Prostate gland (tissue), 2 donors: ENCODE results near the gene PARP8. TPM values are rescaled to one million over a fixed set of nuclear protein-coding genes. Genes with fewer than 3 reads are reported as not detected.

Experiments used
- DNase-seq: peaks from one replicate; pipeline ENCODE4 v3.0.0-alpha.2; 2019; ENCODE audit warnings: low spot score
- H3K27ac ChIP-seq, 2 donors: fragments of 200-600 bp; sonication (generic); 2 replicates each; pipeline ENCODE4 v1.5.1; 2017 to 2019
- H3K27me3 ChIP-seq: fragments of 200-600 bp; sonication (generic); replicated peaks from 2 replicates; pipeline ENCODE4 v1.5.1; 2019; ENCODE audit not compliant: insufficient read depth
- H3K36me3 ChIP-seq, 2 donors: fragments of 200-600 bp; sonication (generic); 1 replicate in 1 of 2; 2 replicates in 1 of 2; pipeline versions ENCODE4 v1.5.1 to v1.8.1; 2017 to 2019
- H3K4me1 ChIP-seq: fragments of 200-600 bp; sonication (generic); replicated peaks from 2 replicates; pipeline ENCODE4 v1.5.1; 2019
- H3K4me3 ChIP-seq, 2 donors: fragments of 200-600 bp; sonication (generic); 2 replicates each; pipeline ENCODE4 v1.5.1; 2017 to 2019
- H3K9me3 ChIP-seq: fragments of 200-600 bp; sonication (generic); 2 replicates; pipeline ENCODE4 v1.5.1; 2017
- CTCF ChIP-seq, 4 experiments: fragments of 200-600 bp in 2 of 4; fragments of 450-650 bp in 2 of 4; sonication (generic) in 2 of 4; IDR thresholded peaks; 1 replicate in 3 of 4; 2 replicates in 1 of 4; pipeline ENCODE4 v1.5.1; 2016 to 2019; ENCODE audit warnings: antibody characterized with exemption in 4 of 4, mild to moderate bottlenecking in 2 of 4, moderate library complexity in 2 of 4
- POLR2A ChIP-seq: fragments of 450-650 bp; IDR thresholded peaks from one replicate; pipeline ENCODE4 v1.6.1; 2016; ENCODE audit warnings: antibody characterized with exemption, mild to moderate bottlenecking
- POLR2AphosphoS5 ChIP-seq: sonication (generic); formaldehyde crosslinking; IDR thresholded peaks from one replicate; pipeline ENCODE4 v1.6.1; 2017; ENCODE audit warnings: antibody characterized with exemption
- whole genome bisulfite sequencing: methylation state at CpG from one replicate; pipeline ENCODE4 v1.1.5; 2018; 5-methylcytosine and 5-hydroxymethylcytosine counted together
- intact Hi-C: fragments of 100-400 bp; cut with DNase I; formaldehyde crosslinking; loops from one replicate; pipeline ENCODE4 v1.14.2; 2022
- total RNA-seq, 2 donors: library from RNA; depleted of rRNA; stranded (reverse); fragments of >200 nt; gene quantifications; one replicate each; pipeline ENCODE4 v1.1.0, GENCODE V29; 2016

Gene PARP8
- total RNA-seq, 2 donors from 2014 or later, result 21.8 TPM

- 84% methylated on average over 2 of the region's 2 CpGs for WGBS
Observed at GRCh38 chr5:50717651-50718050, 51.2 kb downstream of the PARP8 start.

DNA sequence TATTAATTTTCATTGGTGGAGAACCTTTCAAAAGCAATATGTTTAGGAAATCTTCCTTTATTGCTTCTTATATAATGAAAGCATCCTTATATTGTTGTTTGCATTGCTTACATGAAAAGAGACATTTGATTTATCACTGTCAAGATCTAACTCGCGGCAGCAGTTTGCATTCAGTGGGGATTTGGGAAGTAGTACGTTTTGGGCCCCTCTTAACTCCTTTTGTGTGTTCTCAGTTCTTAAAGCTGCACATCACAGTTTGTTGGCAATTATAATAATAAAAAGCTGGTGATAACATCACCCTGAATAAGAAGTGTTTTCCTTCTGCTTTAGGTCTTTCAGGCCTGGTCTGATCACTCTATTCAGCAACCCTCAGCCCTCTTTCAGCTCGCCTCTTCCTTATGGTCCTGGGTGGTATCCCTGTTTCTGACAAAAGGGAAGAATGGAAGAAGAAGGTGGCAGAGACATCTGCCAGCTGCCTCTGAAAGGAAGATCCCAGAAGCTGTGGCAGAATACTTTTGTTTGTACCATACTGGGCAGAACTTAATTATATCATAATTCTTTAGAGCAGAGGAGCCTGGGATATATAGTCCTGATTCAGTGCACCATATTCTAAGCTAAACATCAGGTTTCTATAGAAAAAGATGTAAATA, 53.7 kb downstream of the PARP8 start:
- H3K4me1 ChIP-seq, result no peaks in the 10 kb centered on the region
- intact Hi-C loops, result no loop called here
- H3K36me3 ChIP-seq, result no peaks in the 10 kb centered on the region
- WGBS, result 42% methylated on average over 4 of the region's 4 CpGs
- H3K27me3 ChIP-seq, result no peaks in the 10 kb centered on the region
- TF ChIP-seq CTCF (IDR thresholded peaks at IDR 0.05) (no peak), POLR2AphosphoS5 (no peak), POLR2A (no peak)
- H3K27ac ChIP-seq, result no peak overlapping the region
- DNase-seq, result no peak
- H3K4me3 ChIP-seq, result no peak overlapping the region
- H3K9me3 ChIP-seq, result no peaks in the 10 kb centered on the region

More at GRCh38 chr5:50717651-50718050, 51.2 kb downstream of the PARP8 start:
- no peak overlapping the region for H3K4me3 ChIP-seq
- H3K27ac ChIP-seq, result no peak overlapping the region
- H3K36me3 ChIP-seq, result no peaks in the 10 kb centered on the region
- H3K4me1 ChIP-seq, result no peaks in the 10 kb centered on the region
- H3K27me3 ChIP-seq, result no peaks in the 10 kb centered on the region
- H3K9me3 ChIP-seq, result no peaks in the 10 kb centered on the region
- no peak for DNase-seq
- intact Hi-C loops, result no loop called here
- TF ChIP-seq CTCF (IDR thresholded peaks at IDR 0.05) (no peak), POLR2AphosphoS5 (no peak), POLR2A (no peak)

GRCh38 chr5:50722223-50722622, 55.8 kb downstream of the PARP8 start:
- H3K9me3 ChIP-seq, result no peaks in the 10 kb centered on the region
- intact Hi-C loops, result no loop called here
- no peaks in the 10 kb centered on the region for H3K4me1 ChIP-seq
- 92% methylated on average over 4 of the region's 4 CpGs for WGBS
- no peaks in the 10 kb centered on the region for H3K27me3 ChIP-seq
- DNase-seq, result no peak
- H3K27ac ChIP-seq, result no peak overlapping the region
- H3K4me3 ChIP-seq, result no peak overlapping the region
- TF ChIP-seq POLR2A (no peak), CTCF (IDR thresholded peaks at IDR 0.05) (no peak), POLR2AphosphoS5 (no peak)
- H3K36me3 ChIP-seq, result no peaks in the 10 kb centered on the region

DNA sequence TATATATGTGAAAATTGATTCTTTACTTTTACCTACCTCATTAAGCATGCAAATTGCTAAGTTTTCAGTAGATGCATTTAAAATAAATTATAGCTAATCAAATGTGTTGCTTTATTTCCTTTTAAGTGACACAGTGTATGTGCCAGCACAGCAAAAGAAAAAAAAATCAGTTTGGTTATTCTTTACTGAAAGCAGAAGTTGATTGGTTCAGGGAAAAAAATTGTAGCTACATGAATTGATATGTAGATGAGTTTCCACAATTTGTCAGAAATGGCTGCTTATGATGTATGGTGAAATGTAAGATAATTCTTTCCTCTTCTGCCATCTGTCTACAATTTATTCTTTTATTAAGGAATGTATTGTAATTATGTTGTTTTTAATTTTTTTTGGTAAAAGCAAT, 57.8 kb downstream of the PARP8 start:
- TF ChIP-seq POLR2AphosphoS5 (no peak), CTCF (IDR thresholded peaks at IDR 0.05) (no peak), POLR2A (no peak)
- Histone ChIP-seq H3K4me1 (no peaks in the 10 kb centered on the region), H3K27ac (no peak overlapping the region), H3K36me3 (no peaks in the 10 kb centered on the region), H3K27me3 (no peaks in the 10 kb centered on the region), H3K4me3 (no peak overlapping the region), H3K9me3 (no peaks in the 10 kb centered on the region)
- intact Hi-C loops, result no loop called here
- DNase-seq, result no peak

GRCh38 chr5:50725800-50726474, 59.5 kb downstream of the PARP8 start:
- Histone ChIP-seq H3K36me3 (no peaks in the 10 kb centered on the region), H3K27ac (no peak overlapping the region), H3K4me3 (no peak overlapping the region), H3K4me1 (no peaks in the 10 kb centered on the region), H3K9me3 (no peaks in the 10 kb centered on the region), H3K27me3 (no peaks in the 10 kb centered on the region)
- DNase-seq, result no peak
- TF ChIP-seq POLR2AphosphoS5 (no peak), CTCF (IDR thresholded peaks at IDR 0.05) (no peak), POLR2A (no peak)
- intact Hi-C loops, result no loop called here
- 79% methylated on average over 7 of the region's 7 CpGs for WGBS
